ACHN (cell line): Measurements from ENCODE around the gene ZNF358.
A peak's percentile ranks its signal among the peaks of the same experiment; 100 is the strongest.

Experiments
- DNase-seq: peaks from one replicate; pipeline ENCODE4 v3.0.0-alpha.2; 2015
- in situ Hi-C: cut with HindIII; loops from 2 replicates; pipeline ENCODE4 v1.10.0; 2017; ENCODE audit warnings: low sequenced_read_pairs, low pct_ligation_motif_present, low pct_unique_long_range_greater_than_20kb

ZNF358 gene

DNA sequence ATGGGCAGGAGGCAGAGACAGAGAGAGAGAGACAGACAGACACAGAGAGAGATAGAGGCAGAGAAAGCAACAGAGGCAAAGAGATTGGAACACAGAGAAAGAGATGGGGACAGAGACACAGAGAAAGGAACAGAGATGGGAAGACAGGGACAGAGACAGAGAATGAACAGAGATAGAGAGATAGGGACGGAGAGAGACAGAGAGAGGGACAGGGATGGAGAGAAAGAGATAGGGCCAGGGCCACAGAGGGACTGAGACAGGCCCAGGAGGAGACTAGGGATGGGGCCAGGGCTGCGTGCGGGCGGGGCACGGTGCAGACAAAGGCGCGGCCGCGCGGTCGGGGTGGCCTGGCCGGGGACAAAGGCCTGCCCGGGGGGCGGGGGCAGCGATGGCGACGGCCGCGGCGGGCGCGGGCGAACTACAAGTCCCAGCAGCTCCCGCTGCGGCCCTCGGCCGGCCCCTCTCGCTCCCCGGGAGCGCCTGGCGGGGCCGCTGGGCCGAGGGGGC lies at the start of gene ZNF358:
ZNF358 (plus strand) TSS at position 459 of the 507 bp plus-strand sequence. CDS start 3,140 bp downstream, outside the sequence.
- peak; percentile 56 for DNase-seq

DNA sequence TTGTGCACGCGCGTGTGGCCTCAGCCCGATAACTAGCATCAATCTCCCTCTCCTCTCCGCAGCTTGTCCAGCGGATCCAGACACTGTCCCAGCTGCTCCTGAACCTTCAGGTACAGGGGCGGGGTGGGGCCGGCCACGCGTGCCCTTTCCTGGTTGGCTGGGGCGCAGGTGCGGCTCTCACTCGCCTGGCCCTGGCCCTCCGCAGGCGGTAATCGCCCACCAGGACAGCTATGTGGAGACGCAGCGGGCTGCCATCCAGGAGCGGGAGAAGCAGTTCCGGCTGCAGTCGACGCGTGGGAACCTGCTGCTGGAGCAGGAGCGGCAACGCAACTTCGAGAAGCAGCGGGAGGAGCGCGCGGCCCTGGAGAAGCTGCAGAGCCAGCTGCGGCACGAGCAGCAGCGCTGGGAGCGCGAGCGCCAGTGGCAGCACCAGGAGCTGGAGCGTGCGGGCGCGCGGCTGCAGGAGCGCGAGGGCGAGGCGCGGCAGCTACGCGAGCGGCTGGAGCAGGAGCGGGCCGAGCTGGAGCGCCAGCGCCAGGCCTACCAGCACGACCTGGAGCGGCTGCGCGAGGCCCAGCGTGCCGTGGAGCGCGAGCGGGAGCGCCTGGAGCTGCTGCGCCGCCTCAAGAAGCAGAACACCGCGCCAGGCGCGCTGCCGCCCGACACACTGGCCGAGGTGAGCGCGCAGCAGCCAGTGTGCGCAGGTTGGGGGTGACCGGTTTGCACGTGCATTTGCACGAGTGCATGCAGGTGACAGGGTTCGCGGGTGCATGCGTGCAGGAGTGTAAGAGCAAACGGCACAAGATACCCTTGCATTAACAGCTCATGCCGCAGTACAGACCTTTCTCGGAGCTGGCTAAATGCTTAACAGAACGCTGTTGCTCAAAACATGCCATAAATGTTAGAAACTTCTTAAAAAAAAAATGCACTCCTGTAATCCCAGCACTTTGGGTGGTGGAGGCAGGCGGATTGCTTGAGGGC lies 48.6 kb upstream of the ZNF358 start:
- DNase-seq, result no peak
- in situ Hi-C loops, result no loop called here

More for the DNA sequence above, at the start of gene ZNF358:
- in situ Hi-C loops, result no loop called here

GRCh38 chr19:7468840-7469239 lies 47.1 kb upstream of the ZNF358 start:
- in situ Hi-C loops, result no loop called here
- DNase-seq, result no peak

DNA sequence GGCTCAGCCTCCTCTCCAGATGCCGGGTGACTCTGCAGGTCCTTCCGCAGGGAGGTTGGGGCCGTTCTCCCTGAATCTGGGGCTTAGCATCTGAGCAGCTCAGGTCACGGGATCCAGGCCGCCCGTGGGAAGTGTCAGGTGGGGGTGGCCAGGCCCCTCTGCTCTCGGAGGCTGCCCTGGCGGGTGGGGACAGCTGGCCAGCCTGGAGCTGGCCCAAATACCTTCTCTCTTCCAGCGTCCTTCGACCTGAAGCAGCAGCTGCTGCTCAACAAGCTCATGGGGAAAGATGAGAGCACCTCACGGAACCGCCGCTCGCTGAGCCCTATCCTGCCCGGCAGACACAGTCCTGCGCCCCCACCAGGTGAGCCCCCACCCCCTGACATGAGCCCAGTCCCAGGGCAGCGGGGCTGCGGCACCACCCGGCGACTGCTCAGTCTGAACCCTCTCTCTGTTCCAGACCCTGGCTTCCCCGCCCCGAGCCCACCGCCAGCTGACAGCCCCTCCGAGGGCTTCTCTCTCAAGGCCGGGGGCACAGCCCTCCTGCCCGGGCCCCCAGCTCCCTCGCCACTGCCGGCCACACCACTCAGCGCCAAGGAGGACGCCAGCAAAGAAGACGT lies 46.1 kb upstream of the ZNF358 start:
- DNase-seq, result no peak
- in situ Hi-C loops, result no loop called here

GRCh38 chr19:7470540-7471305 lies 45.2 kb upstream of the ZNF358 start:
- no peak for DNase-seq
- in situ Hi-C loops, result no loop called here

DNA sequence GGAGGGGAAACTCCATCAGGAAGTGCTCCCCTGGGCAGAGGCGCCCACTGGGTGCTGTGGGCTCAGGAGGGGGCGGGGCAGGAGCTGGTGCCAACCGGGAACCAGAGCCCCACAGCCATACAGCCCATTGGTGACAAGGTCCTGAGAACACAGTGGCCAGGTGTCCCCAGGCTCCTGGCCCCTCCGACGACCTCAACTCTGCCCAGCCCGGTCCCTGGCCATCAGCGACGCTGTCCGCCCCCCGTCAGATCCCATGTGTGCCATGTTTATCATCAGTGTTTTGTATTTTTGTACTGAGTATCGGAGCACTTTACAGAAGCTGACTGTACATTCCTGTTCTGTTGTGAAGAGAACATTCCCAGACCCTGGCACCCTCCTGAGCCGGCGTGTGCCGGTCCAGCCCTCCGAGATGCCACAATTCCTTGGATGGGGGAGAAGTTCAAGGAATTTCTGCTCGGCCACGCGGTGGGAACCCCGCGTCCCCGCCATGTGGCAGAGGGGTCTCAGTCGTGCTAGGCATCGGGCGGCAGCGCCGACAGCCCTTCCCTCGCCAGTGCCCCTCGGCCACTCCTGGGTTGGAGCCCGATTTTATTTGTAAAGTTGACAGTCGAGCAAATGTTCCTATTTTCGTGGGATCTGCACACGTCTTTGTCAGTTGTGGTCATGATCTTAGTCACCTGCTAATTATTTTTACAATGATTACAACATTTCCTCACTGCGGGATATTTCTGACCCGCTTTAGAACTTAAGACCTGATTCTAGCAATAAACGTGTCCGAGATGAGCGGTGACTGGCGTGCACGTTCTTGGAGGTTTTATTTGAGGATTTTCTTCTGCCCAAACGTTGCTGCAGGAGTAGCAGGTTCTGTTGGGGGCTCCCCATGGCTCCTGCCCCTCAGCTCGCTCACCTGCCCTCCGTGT lies 43.9 kb upstream of the ZNF358 start:
- DNase-seq, result no peak
- in situ Hi-C loops, result no loop called here

GRCh38 chr19:7475665-7476064 lies 40.2 kb upstream of the ZNF358 start:
- in situ Hi-C loops, result no loop called here
- DNase-seq, result no peak

DNA sequence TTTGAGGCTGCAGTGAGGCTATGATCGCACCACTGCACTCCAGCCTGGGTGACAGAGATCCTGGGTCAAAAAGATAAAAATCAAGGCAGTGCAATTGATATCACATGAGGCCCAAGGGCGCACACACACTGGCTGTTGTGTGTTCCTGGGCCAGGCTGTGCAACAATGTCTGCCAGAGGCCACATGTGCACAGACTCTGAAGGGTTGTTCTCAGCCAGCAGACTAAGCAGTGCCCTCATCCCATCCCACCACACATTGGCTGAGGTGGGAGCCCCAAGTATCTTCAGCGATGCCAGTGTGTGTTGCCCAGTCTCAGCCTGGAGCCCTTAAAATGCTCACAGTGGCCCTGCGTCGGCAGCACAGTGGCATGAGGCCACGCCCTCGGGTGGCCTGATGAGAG lies 39.7 kb upstream of the ZNF358 start:
- no peak for DNase-seq
- in situ Hi-C loops, result no loop called here

DNA sequence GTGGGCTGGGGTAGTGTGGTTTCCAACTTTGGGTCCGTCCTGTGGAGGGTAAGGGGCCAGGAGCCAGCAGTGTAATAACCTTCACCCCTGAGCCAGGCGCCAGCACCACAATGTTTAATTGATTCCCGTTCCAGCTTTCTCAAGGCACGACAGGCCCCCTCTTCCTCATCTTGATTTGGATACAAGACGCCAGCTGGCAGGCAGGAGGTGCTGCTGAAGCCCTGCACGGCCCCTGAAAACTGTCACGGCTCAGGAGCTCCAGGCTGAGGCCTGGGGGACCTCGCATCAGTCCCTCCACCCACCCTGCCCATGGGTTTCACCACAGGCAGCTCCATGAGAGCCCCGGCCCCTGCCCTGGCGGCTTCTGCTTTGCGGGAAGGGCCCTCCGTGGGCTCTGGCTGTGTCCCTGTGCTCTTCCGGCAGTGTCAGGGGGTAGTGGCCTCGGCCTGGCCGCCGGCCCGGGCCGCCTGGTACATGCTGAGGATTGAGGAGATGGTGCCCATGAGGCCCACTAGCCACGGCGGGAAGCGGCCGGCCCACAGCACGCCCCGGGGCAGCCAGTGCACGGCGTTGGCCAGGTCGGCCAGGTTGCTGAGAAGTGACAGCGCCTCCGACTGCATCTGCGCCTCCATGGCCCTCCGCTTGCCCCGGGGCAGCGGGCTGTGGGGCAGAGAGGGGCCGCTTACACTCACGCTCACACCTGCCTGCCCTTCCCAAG lies 39.0 kb upstream of the ZNF358 start:
- no peak for DNase-seq
- in situ Hi-C loops, result no loop called here

GRCh38 chr19:7477758-7478157 lies 38.1 kb upstream of the ZNF358 start:
- no peak for DNase-seq
- in situ Hi-C loops, result no loop called here

GRCh38 chr19:7478173-7478842 lies 37.6 kb upstream of the ZNF358 start:
- DNase-seq, result no peak
- in situ Hi-C loops, result no loop called here

DNA sequence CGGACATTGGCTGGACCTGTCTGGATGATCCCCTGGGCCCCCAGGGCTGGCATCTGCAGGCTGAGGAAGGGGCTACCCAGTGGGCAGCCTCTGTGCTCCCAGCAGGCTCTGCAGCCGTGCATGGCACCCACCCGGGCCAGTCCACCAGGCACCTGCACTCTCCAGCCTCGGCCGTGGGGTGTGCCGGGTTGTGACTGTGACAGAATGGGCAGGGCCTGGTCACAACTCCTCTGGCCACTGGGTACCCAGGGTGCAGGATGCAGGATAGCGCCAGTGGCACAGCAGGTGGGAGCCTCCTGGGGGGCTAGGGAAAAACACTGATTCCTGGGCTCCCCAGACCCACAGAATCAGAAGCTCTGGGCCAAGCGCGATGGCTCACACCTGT lies 37.1 kb upstream of the ZNF358 start:
- DNase-seq, result no peak
- in situ Hi-C loops, result no loop called here

DNA sequence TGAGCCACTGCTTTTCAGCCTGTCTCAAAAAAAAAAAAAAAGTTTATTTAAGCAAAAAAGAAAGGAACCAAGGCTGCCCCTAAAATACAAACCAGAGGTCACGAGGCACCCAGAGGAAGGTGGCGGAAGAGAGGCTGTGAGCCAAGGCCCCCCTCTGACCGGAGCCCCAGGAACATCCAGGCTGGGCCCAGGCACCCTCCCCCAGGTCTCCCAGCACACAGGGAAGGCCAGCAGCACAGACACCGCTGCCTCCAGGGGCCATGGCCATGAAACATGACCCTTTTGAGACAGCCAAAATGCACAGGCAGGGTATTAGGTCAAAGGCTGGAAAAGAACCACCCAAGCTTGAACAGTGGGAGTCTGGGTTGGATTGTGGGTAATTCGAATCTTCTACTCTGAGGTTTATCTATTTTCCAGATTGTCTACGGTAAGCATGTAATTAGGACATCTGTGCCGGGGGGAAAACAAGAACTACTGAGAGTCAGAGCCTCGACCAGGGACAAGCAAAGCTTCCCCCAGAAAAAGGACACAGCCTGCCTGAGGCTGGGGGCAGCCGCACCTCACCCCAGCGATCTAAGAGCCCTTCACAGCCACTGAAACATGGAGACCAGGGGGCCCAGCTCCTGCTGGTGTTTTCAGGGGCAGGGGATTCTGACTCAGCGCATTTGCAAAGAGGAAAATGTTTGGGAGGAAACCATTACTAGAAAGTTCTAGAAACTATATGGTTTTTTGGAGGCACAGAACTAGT lies 35.5 kb upstream of the ZNF358 start:
- no peak for DNase-seq

DNA sequence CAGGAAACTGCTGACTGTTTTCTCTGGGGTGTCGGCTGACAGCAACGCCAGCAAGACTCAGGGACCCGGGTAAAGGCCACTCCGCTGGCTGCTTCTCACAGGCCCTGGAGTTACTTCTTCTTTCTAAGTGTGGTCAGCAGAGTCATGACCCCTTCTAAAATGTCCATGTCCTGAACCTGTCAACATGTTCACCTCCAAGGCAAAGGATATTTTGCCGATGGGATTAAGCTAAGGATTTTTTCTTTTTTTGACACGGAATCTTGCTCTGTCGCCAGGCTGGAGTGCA lies 35.0 kb upstream of the ZNF358 start:
- in situ Hi-C loops, result no loop called here
- DNase-seq, result no peak

More for the DNA sequence above, 35.5 kb upstream of the ZNF358 start:
- in situ Hi-C loops, result no loop called here

DNA sequence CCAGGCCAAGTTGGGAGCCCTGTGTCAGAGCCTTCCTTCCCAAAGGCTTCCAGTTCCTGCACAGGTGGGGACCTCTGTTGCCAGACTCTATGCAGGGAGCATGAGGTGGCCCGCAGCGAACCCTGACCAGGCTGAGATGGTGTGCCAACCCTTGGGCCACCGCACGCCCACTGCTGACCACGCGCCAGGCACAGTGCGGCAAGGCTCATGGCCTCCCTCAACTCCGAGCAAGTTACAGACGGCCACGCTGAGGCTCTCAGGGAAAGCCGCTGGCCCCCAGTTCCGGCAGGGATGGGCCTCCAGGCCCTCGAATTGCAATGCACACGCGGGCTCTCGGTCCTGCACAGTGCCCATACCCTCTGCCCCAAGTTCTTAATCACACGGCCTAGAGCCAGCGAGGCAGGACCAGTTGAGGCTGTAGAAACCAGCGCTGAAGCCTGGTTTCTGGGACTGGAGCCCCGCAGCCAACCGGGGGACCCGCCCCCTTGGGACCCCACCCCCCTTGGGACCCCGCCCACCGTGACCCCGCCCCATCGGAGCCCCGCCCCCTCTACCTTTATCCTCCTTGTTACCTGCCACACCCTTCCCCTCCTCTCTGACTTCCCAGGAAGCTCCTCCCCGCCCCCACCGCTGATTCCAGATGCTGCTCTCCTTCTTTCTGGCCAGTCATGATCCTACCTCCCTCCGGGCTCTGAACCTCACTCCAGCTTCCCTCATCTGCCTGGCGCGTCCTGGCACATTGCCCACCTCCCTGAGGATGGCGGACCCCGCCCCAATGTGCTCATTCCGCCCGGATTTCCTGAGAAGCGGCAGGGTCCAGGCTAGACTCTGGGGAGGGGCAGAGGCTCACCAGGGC lies 33.1 kb upstream of the ZNF358 start:
- in situ Hi-C loops, result no loop called here
- no peak for DNase-seq
